HG03378 (cell line): ENCODE results near the gene INHA.

Experiments
- ATAC-seq: cut with Tn5 transposase; IDR thresholded peaks from one replicate; pipeline ENCODE4 v1.9.1; 2021; ENCODE audit warnings: mild to moderate bottlenecking, moderate library complexity; ENCODE audit not compliant: unreplicated experiment

INHA gene, protein sequence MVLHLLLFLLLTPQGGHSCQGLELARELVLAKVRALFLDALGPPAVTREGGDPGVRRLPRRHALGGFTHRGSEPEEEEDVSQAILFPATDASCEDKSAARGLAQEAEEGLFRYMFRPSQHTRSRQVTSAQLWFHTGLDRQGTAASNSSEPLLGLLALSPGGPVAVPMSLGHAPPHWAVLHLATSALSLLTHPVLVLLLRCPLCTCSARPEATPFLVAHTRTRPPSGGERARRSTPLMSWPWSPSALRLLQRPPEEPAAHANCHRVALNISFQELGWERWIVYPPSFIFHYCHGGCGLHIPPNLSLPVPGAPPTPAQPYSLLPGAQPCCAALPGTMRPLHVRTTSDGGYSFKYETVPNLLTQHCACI

DNA sequence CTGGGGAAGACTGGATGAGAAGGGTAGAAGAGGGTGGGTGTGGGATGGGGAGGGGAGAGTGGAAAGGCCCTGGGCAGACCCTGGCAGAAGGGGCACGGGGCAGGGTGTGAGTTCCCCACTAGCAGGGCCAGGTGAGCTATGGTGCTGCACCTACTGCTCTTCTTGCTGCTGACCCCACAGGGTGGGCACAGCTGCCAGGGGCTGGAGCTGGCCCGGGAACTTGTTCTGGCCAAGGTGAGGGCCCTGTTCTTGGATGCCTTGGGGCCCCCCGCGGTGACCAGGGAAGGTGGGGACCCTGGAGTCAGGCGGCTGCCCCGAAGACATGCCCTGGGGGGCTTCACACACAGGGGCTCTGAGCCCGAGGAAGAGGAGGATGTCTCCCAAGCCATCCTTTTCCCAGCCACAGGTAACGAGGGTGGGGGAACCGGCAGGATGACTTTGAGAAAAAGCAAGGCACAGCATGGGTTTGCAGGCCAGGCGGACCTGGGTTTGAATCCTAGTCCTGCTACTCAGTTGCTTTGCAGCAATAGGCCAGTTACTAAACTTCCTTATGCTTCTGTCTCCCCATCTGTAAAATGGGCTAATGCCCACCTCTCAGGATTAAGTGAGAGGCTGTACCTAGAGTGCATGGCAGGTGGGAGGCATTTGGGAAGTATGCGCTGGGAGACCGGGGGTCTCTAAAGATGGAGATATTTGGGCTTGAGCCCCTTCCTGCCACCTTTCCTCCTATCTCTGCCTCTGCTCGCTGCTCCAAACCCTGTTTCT, at the start of gene INHA:
INHA (plus strand) TSS at position 74 of the 765 bp plus-strand sequence; CDS start at position 139, 65 bp downstream.
- ATAC-seq = no peak

DNA sequence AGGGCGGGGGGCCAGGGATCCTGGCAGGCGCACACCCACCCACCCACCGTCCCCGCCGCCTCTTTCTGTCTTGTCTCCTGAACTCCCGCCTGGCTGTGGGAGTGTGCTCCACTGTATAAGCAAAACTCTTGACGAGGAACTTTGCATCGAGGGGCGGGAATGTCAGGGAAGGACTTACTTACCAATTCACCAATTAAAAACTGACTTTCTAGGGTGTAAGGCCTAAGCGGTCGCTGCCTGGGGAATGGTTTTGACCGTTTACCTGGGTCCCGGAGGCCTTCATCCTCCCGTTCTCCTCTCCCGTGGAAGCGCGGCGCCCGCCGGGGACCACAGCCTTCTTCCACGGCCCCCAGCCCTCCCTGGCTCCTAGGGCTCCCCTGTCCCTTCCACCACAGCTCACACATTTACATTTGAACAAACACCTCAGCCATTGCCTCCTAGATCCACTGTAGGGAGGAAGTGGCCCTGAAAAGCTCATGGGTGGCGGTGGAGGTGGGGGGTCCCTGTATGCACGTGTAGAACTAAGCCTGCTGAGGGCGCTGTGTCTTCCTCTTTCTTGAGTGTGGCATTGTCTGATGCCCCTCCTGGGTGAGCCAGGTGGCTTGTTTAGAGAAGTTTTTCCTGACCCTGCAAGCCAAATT, 49.0 kb upstream of the INHA start:
- no peak for ATAC-seq

DNA sequence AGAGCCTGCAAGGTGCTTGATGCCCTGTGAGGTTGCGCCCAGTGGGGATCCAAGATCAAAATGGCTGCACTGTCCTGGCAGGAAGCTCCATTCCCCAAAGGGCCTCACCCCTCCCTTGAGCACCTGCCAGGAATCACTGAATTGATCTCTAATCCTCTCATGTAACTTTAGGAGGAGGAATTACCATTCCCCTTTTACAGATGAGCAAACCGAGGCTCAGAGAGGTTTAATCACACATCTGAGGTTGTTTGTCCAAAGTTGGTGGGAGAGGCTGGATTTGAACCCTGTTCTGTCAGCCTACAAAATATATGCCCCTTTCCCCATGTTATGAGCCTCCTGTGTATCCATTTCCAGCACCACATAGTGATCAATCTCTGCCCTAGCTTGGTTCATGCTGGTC, 47.3 kb upstream of the INHA start:
- no peak for ATAC-seq

DNA sequence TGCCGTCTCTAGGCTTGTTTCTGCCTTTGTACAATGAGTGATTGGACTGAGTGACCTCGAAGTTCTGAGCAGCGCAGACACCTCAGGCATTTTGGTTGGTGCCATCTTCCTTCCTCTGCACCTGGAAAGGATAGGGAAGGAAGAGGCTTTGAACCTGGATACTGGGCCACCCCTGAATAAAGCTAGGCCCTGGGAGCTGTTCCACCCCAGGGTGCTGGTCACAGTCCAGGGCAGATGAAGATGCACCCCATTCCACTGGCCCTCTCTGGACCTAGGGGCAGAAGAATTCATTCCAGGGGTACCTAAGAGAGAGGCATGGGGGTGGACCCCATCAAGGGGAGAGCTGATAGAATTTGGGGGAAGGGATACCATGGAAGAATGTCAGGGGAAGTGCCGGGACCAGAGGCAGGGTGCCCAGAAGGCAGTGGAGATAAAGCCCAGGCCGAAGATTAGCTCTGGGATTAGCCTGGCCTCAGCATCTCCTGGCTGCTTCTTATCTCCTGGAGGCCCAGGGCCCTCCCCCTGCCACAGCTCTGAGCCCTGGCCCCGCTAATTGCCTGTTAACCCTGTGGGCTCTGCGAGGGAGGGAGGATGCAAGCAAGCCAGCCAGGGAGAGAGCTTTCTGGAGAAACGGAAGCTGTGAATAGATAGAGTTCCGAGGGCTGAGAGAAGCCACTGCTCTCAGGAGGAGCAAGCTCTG, 46.4 kb upstream of the INHA start:
- no peak for ATAC-seq

DNA sequence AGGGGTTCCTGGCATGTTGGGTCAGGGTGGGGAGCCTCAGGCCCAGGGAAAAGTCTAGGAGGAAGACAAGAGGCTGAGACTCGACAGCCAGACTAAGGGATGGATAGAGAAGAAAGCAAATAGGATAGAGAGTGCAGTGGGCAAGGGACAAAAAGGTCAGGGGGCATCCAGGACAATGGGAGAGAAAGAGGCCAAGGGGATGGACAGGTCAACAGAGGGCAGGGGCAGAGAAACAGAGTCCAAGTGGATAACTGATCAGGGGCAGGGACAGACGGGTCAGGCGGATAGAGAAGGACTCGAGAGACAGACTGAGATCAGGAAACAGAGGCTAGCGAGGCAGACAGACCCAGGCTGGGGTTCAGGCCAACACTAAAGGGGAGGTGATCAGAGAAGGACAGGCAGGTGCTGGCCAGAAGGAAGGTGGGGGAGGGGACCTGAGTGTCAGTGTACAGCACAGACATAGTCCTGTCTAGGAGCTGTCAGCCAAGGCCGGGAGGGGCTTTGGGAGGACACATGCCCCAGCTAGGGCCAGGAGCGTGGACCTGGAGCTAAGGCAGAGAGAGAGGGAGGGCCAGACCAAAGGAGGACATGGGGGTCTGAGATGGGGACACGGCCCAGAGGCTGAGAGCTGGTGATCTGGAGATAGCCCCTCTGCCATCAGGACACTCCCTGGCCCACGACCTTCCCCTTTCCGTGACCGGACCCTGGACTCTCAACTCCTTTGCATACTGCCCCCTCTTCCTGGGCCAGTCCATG, 45.6 kb upstream of the INHA start:
- ATAC-seq = no peak

DNA sequence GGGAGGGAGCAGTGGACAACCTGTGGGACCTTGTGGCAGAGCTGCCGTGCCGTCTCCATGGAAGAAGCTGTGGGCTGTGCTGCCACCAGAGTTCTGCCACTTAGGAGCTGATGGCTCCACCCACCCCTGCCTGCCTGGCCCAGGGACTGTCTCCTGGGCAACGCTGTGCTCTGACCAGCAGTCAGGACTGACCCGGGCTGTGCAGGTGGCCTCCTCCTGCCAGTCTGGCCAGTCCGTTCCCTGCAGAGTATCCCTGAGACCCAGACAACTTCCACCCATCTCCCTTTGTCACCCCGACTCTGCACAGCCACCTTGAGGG, 45.1 kb upstream of the INHA start:
- no peak for ATAC-seq

DNA sequence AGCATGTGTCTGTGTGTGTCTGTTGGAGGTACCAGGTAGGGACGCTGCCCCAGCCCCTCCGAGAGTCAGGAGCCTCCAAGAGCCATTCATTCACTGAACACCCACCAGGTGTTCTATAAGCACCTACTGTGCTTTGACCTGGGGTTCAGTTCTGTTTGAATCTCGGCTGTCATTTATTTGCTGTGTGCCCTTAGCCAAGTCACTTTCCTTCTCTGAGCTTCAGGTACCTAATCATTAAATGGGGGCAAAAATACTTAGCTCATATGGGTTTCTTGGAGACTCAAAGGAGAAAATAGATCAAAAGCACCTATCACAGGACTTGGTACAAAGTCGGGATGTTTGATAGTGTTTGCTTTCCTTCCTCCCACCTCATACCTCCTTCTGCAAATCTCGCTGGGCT, 44.6 kb upstream of the INHA start:
- no peak for ATAC-seq

GRCh38 chr2:219530048-219530963, 41.8 kb upstream of the INHA start:
- ATAC-seq = peak; percentile 84

GRCh38 chr2:219531639-219532377, 40.3 kb upstream of the INHA start:
- no peak for ATAC-seq

DNA sequence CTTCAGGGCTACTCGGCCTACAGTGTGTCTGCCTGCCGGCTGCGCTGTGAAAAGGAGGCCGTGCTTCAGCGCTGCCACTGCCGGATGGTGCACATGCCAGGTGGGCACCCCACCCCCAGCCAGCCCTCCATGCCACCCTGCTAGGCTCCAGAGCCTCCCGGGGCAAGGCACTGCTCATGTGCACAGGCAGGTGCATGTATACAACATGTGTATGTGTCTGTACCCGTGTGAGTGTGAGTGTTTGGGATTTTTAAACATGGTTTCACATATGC, 39.8 kb upstream of the INHA start:
- ATAC-seq = no peak

DNA sequence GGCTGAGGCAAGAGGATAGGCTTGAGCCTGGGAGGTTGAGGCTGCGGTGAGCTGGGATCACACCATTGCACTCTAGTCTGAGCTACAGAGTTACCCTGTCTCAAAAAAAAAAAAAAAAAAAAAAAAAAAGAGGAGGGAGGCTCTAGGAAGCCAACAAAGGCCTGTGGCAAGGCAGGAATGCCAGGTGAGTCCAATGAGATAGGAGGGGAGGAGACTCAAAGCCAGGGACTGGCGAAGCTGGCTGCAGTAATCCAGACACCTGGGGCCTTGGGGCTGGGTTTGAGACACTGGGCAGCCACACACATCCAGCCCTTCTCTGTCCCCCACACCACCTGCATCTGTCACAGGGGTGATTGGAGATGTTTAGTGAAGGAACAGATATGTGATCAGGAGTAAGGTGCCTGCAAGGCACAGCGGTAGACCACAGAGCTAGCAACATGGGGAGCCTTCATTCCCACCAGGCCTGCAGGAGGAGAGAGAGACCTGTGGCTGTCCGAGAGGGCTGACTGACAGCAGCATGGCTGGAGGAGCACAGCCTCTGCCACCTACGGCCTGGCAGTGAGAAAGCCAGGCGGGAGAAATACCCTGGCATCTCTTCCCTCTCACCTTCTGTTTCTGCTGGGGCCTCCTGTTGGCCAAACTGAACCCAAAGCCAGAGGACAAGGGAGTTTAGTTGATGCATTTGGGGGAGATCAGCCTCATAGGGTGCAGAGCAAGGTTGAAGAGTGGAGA, 38.0 kb upstream of the INHA start:
- ATAC-seq = no peak

GRCh38 chr2:219536425-219536824, 35.7 kb upstream of the INHA start:
- no peak for ATAC-seq

DNA sequence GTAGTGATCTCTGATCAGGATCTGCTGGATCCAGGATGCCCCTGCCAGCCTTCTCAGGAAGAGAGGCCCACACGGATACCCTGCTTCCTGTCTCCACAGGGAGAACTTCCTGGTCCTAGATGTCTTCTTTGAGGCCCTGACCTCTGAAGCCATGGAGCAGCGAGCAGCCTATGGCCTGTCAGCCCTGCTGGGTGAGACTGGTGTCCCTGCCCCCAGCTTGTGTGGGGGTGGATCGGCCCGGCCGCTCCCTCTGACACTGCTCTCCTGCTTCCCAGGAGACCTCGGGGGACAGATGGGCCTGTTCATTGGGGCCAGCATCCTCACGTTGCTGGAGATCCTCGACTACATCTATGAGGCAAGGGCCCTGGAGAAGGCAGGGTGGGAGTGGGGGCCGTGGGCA, 35.1 kb upstream of the INHA start:
- no peak for ATAC-seq

DNA sequence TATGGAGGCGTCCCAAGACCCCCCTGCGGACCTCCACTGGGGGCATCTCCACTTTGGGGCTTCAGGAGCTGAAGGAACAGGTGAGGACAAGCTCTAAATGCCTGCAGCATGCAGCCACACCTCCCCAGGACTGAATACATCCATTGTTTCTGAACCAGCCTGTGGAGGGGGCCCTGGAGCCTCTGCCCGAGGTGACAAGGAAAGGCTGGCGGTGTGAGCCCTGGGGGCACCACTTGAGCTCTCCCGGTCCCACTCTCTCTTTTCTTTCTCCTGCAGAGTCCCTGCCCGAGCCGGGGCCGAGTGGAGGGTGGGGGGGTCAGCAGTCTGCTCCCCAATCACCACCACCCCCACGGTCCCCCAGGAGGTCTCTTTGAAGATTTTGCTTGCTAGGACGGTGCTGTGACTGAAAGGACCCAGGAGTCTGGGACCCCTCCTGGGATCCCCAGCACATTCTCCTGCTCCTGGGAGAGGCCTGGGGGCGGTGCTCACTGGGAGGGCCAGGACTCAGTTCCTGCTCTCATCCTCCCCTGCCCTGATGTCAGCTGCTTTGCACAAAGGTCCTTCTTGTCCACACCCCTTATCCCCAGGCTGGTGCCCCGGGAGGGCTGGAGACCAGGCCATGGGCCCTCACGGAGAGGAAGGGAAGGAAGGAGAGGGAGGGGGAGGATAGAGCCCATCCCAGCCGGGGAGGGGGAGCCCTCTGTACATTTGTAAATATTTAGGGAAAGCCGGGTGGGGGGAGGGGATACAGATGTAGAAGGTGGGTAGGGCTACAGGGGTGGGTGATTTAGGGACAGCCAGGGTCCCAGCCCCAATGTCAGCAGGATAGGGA, 34.2 kb upstream of the INHA start:
- ATAC-seq = no peak

- ATAC-seq = no peak
These were observed 33.6 kb upstream of the INHA start for GRCh38 chr2:219538504-219538951.

GRCh38 chr2:219538956-219539788, 32.9 kb upstream of the INHA start:
- no peak for ATAC-seq
